Upper lobe of left lung (tissue), 6 donors: ENCODE results near the gene RB1. TPM values are rescaled to one million over a fixed set of nuclear protein-coding genes. Genes with fewer than 3 reads are reported as not detected.

Experiments
- ATAC-seq, 2 donors: fragments of 200-7000 bp; cut with Tn5 transposase; one replicate each; pipeline ENCODE4 v1.9.1; 2022; ENCODE audit warnings: mild to moderate bottlenecking in 2 of 2, moderate library complexity in 2 of 2; ENCODE audit not compliant: low FRiP score in 2 of 2
- DNase-seq, 2 donors: peaks; one replicate each; pipeline ENCODE4 v3.0.0-alpha.2; 2019 to 2020
- H3K27ac ChIP-seq, 4 donors: fragments of 200-600 bp; sonication (generic); one replicate each; pipeline ENCODE4 v1.5.1; 2016 to 2019
- H3K27me3 ChIP-seq, 4 donors: fragments of 200-600 bp; sonication (generic); one replicate each; pipeline ENCODE4 v1.5.1; 2017 to 2019
- H3K36me3 ChIP-seq, 4 donors: fragments of 200-600 bp; sonication (generic); one replicate each; pipeline ENCODE4 v1.5.1; 2016 to 2019
- H3K4me1 ChIP-seq, 4 donors: fragments of 200-600 bp; sonication (generic); one replicate each; pipeline ENCODE4 v1.5.1; 2018 to 2019
- H3K4me3 ChIP-seq, 4 donors: fragments of 200-600 bp; sonication (generic); one replicate each; pipeline ENCODE4 v1.5.1; 2017 to 2019; ENCODE audit warnings: mild to moderate bottlenecking in 2 of 4, moderate library complexity in 1 of 4
- H3K9me3 ChIP-seq, 4 donors: fragments of 200-600 bp; sonication (generic); one replicate each; pipeline ENCODE4 v1.5.1; 2018 to 2019
- CTCF ChIP-seq, 6 experiments: fragments of 450-650 bp in 4 of 6; fragments of 200-600 bp in 2 of 6; sonication (generic) in 2 of 6; IDR thresholded peaks; one replicate each; pipeline ENCODE4 v1.5.1; 2016 to 2019; ENCODE audit warnings: antibody characterized with exemption in 6 of 6
- EP300 ChIP-seq, 4 donors: sonication (generic); formaldehyde crosslinking; IDR thresholded peaks; one replicate each; pipeline ENCODE4 v1.5.1; 2017; ENCODE audit warnings: antibody characterized with exemption in 4 of 4, control low read depth in 2 of 4
- POLR2A ChIP-seq, 4 donors: fragments of 450-650 bp; IDR thresholded peaks; one replicate each; pipeline ENCODE4 v1.5.1; 2016 to 2017; ENCODE audit warnings: antibody characterized with exemption in 4 of 4, mild to moderate bottlenecking in 2 of 4
- POLR2AphosphoS5 ChIP-seq, 2 donors: sonication (generic); formaldehyde crosslinking; IDR thresholded peaks; one replicate each; pipeline ENCODE4 v1.5.1; 2017; ENCODE audit warnings: antibody characterized with exemption in 2 of 2
- WGBS, 2 donors: methylation state at CpG; one replicate each; pipeline ENCODE4 v1.1.5; 2017 to 2018; 5-methylcytosine and 5-hydroxymethylcytosine counted together
- total RNA-seq, 6 donors: library from RNA; depleted of rRNA in 4 of 6; stranded (reverse); fragments of >200 nt in 4 of 6; gene quantifications; one replicate each; pipeline versions ENCODE4 v1.1.0 to v1.2.1, GENCODE V29; 2016 to 2021
- donor health status: DM: no; HTN: no; CAD: no; lungs with moderate emphysema.
- donor health status: DM: no; HTN: yes; CAD: no; lungs with severe emphysema.

RB1 gene
- total RNA-seq, 6 donors from 2014 or later: 20.2 to 46.6 (median 32.9) TPM

- no peaks in the 10 kb centered on the region for H3K9me3 ChIP-seq
- H3K4me1 ChIP-seq: peaks cover 18 to 26% (median 24%) of the 10 kb centered on the region in 4 donors
- H3K27me3 ChIP-seq: no peaks in the 10 kb centered on the region
- ATAC-seq (no peak), DNase-seq (no peak)
- H3K4me3 ChIP-seq: no peak overlapping the region
- TF ChIP-seq CTCF (IDR thresholded peaks at IDR 0.05) (no peak), EP300 (IDR thresholded peaks at IDR 0.05) (no peak), POLR2AphosphoS5 (IDR thresholded peaks at IDR 0.05) (no peak), POLR2A (IDR thresholded peaks at IDR 0.05) (no peak)
- no peak overlapping the region for H3K27ac ChIP-seq
- peaks cover 0 to 3% (median 0%) of the 10 kb centered on the region in 4 donors for H3K36me3 ChIP-seq
Measured at GRCh38 chr13:48488995-48489394, 185.4 kb downstream of the RB1 start.

- TF ChIP-seq CTCF (IDR thresholded peaks at IDR 0.05) (no peak), POLR2AphosphoS5 (IDR thresholded peaks at IDR 0.05) (no peak), EP300 (IDR thresholded peaks at IDR 0.05) (no peak), POLR2A (IDR thresholded peaks at IDR 0.05) (no peak)
- Histone ChIP-seq H3K27me3 (no peaks in the 10 kb centered on the region), H3K4me1 (peaks cover 24 to 31% (median 26%) of the 10 kb centered on the region in 4 donors), H3K27ac (no peak overlapping the region), H3K4me3 (no peak overlapping the region), H3K36me3 (peaks cover 0 to 3% (median 0%) of the 10 kb centered on the region in 4 donors), H3K9me3 (no peaks in the 10 kb centered on the region)
- DNase-seq (no peak), ATAC-seq (no peak)
Measured at GRCh38 chr13:48489666-48490065, 186.1 kb downstream of the RB1 start.

- peaks cover 24 to 36% (median 26%) of the 10 kb centered on the region in 4 donors for H3K4me1 ChIP-seq
- ATAC-seq: no peak
- TF ChIP-seq POLR2AphosphoS5 (IDR thresholded peaks at IDR 0.05) (no peak), EP300 (IDR thresholded peaks at IDR 0.05) (no peak), POLR2A (IDR thresholded peaks at IDR 0.05) (no peak), CTCF (IDR thresholded peaks at IDR 0.05) (no peak)
- 96 to 97% methylated on average over 3 of the region's 3 CpGs for WGBS, 2 donors
- no peaks in the 10 kb centered on the region for H3K9me3 ChIP-seq
- H3K36me3 ChIP-seq: peaks cover 0 to 3% (median 0%) of the 10 kb centered on the region in 4 donors
- no peak for DNase-seq
- H3K4me3 ChIP-seq: no peak overlapping the region
- H3K27me3 ChIP-seq: no peaks in the 10 kb centered on the region
- H3K27ac ChIP-seq: peak overlapping the region in 1 of 4 donors; percentile 87
Measured at GRCh38 chr13:48490241-48490640, 186.7 kb downstream of the RB1 start.

- Histone ChIP-seq H3K27ac (peak overlapping the region; percentile 68 to 87 (median 75)), H3K27me3 (no peaks in the 10 kb centered on the region), H3K4me1 (peaks cover 24 to 40% (median 26%) of the 10 kb centered on the region in 4 donors), H3K9me3 (no peaks in the 10 kb centered on the region), H3K36me3 (peaks cover 0 to 3% (median 0%) of the 10 kb centered on the region in 4 donors), H3K4me3 (peak overlapping the region in 2 of 4 donors; percentile 6 to 30)
- TF ChIP-seq EP300 (IDR thresholded peaks at IDR 0.05): no peak
- no peak for TF ChIP-seq POLR2AphosphoS5 (IDR thresholded peaks at IDR 0.05)
- TF ChIP-seq POLR2A (IDR thresholded peaks at IDR 0.05): no peak
- no peak for TF ChIP-seq CTCF (IDR thresholded peaks at IDR 0.05)
- ATAC-seq (peak in 1 of 2 donors; percentile 42), DNase-seq (no peak)
Measured at GRCh38 chr13:48491423-48492095, 188.0 kb downstream of the RB1 start.

GRCh38 chr13:48492096-48492440 is 188.5 kb downstream of the RB1 start:
- H3K27me3 ChIP-seq: no peaks in the 10 kb centered on the region
- peak overlapping the region; percentile 68 to 87 (median 75) for H3K27ac ChIP-seq
- DNase-seq (no peak), ATAC-seq (peak; percentile 38 to 50)
- TF ChIP-seq POLR2A (IDR thresholded peaks at IDR 0.05): no peak
- TF ChIP-seq CTCF (IDR thresholded peaks at IDR 0.05): no peak
- TF ChIP-seq POLR2AphosphoS5 (IDR thresholded peaks at IDR 0.05): no peak
- TF ChIP-seq EP300 (IDR thresholded peaks at IDR 0.05): no peak
- WGBS, 2 donors: 36 to 65% methylated on average over 1 of the region's 1 CpG
- H3K4me3 ChIP-seq: peak overlapping the region in 3 of 4 donors; percentile 6 to 36 (median 30)
- no peaks in the 10 kb centered on the region for H3K9me3 ChIP-seq
- peaks cover 24 to 40% (median 26%) of the 10 kb centered on the region in 4 donors for H3K4me1 ChIP-seq
- peaks cover 0 to 3% (median 0%) of the 10 kb centered on the region in 4 donors for H3K36me3 ChIP-seq
